GM19468 (cell line): Measurements from ENCODE around the gene GHITM.
A peak's percentile ranks its signal among the peaks of the same experiment; 100 is the strongest.
"Not testable (repeated sequence)": the region's sequence is repeated elsewhere in the genome, so short reads cannot be mapped to it uniquely, and the experiment has no call there.

Source experiments
- ATAC-seq: cut with Tn5 transposase; IDR thresholded peaks from one replicate; pipeline ENCODE4 v1.9.1; 2021; ENCODE audit warnings: mild to moderate bottlenecking, moderate library complexity, moderate number of reproducible peaks; ENCODE audit not compliant: unreplicated experiment; ENCODE audit errors: extremely low read depth

GHITM gene

DNA sequence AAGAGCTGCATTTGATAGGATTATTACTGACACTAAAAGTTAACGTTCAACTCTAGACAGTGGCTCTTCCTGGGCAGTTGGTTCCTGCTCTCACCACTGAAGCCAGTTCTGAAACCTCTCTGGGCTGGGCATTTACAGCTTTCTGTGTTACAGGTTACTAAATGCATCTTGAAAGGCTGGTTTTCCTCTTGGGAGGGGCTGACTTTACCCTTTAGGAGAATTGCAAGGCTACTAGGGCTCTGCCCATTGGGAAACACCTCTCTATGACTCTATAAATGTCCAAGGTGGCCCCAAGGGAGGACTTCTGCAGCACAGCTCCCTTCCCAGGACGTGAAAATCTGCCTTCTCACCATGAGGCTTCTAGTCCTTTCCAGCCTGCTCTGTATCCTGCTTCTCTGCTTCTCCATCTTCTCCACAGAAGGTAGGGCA, 34.2 kb downstream of the GHITM start, which contains the start of gene GPR15LG:
GPR15LG (plus strand) TSS at position 301 of the 429 bp plus-strand sequence; CDS start at position 352, 51 bp downstream.
- no peak for ATAC-seq

DNA sequence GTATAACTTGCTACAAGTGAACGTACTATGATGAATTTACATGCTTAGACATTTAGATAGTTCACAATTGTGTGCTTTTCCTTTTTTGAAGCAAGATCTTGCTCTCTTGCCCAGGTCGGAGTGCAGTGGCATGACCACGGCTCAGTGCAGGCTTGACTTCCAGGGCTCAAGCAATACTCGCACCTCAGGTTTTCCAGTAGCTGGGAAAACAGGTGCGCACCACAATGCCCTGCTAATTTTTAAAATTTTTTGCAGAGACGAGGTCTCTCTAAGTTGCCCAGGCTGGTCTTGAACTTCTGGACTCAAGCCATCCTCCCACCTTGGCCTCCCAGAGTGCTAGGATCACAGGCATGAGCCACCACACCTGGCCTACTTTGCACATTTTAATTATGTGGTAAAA, 36.1 kb downstream of the GHITM start:
- ATAC-seq: no peak

DNA sequence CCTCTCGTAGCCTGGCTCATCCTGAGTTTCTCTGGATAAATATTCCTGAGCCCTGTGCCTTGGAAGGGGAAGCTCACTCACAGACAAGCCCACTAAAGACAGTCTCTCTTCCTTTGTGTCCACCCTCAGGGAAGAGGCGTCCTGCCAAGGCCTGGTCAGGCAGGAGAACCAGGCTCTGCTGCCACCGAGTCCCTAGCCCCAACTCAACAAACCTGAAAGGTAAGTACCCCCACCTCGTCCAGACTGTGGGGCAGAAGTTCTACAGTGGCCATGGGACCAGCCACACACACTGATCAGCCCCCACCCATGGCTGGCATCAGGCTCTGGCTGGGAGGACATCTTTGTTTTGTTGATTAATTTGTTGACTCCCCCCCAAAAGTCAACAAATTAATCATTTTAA, 37.0 kb downstream of the GHITM start:
- no peak for ATAC-seq

DNA sequence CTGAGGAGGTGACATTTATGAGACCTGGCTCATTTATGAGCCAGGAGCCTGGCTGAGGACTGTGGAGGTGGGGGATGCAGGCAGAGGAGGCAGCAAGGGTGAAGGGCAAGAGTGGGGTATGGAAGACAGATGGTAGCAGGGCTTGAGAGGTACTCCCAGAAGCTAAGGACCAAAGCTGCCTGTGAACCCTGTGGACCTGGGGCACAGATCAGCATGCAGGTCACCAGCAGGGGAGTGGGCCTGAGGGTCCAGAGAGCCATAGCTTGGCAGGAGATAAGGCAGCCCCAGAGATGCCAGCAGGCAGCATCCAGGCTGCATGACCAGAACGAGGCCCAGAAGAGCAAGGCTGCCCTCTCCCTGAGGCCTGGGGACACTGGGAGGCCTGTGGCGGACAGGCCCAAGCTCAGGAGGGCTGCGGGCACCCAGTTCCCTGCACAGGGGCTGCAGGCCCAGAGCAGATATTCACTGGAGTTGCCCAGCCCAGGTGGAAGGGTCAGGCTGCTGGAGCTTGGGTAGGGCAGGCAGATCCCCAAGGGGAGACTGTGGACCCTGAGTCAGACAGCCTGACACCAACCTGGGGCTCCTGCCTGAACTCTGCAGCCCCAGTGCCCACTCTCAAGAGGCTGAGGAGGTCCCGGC, 37.6 kb downstream of the GHITM start:
- ATAC-seq: no peak

DNA sequence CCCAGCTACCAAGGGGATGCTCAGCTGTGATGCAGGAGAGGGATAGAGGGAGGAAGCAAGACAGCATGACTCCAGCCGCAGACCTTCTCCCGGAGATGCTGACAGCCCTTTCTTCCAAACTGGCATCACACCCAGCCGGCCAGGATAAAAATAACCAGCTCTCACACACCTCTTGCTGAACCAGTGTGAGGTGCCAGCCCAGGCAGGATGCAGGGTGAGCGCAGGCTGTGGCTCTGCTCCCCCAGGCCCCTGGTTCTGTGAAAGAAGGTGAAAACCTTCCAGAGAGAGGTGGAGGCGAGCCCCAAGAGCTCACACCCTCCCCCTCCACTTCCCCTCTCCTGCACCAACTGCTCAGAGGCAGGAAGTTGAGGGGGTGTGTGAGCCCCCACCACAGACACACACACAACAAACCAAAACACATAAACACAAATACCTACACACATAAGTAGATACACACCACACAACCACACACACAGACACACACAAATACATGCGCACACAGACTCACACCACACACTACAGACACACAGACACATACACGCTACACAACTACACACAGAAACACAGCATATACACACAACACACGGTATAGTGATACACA, 38.3 kb downstream of the GHITM start:
- ATAC-seq: peak; percentile 42

DNA sequence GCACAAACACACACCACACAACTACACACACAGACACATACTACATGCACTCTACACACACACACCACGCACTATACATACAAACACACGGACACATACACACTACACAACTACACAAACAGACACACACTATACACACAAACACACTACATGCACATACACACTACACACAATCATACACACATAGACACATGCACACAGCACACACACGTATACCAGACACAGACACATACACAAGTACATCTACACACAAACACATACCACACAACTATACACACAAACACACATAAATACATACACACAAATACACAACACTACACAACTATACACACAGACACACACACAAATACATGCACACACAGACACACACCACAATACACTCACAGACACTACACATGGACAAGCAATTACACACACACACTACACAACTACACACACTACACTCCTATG, 38.9 kb downstream of the GHITM start:
- ATAC-seq: no peak

DNA sequence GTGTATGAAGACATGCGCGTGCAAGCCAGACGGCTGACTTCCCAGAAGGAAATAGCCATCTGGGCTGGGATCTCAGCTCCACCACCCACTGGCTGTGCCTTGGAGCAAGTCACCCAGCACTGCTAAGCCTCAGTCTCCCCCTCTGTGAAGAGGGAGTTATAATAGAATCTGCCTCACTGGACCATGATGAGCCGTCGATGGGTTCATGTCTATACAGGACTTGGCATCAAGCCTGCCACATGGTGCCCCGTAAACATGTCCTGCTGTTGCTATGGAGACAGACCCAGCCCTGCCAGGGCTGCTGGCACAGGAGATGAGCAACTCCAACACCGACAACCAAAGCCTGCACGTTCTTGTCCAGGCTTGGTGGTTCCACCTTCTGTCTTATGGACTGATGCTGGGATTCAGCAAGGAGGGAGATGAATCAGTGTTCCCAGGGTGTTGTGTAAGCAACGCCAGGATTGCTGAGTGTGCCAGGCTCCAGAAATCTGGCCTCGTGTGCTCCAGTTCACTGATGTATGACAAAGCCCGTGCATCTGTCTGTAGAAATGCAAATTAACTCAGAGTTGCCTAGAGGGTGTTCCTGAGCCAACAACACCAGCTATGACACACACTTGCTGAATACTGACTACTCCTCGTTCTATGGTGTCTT, 39.9 kb downstream of the GHITM start:
- peak; percentile 92 for ATAC-seq

DNA sequence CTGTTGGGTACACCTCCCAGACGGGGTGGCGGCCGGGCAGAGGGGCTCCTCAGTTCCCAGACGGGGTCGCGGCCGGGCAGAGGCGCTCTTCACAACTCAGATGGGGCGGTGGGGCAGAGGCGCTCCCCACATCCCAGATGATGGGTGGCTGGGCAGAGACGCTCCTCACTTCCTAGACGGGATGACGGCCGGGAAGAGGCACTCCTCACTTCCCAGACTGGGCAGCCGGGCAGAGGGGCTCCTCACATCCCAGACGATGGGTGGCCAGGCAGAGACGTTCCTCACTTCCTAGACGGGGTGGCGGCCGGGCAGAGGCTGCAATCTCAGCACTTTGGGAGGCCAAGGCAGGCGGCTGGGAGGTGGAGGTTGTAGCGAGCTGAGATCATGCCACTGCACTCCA, 41.1 kb downstream of the GHITM start:
- not testable (repeated sequence) for ATAC-seq

DNA sequence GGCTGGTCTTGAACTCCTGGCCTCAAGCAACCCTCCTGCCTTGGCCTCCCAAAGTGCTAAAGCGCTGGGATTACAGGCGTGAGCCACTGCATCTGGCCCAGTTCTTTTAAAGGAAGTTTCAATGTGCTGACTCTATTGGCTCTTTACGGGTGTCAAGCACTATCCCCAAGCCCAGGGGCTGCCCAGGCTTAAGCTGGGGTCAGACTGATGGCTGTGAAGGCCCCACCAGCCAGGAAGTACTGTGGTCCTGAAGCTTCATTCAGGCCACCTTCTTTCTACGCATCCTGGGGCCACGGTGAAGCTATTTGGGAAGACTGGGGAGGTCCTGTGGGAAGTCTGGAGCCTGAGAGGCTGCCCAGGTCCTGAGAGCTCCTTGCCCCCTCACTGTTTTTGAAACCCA, 42.3 kb downstream of the GHITM start:
- no peak for ATAC-seq

DNA sequence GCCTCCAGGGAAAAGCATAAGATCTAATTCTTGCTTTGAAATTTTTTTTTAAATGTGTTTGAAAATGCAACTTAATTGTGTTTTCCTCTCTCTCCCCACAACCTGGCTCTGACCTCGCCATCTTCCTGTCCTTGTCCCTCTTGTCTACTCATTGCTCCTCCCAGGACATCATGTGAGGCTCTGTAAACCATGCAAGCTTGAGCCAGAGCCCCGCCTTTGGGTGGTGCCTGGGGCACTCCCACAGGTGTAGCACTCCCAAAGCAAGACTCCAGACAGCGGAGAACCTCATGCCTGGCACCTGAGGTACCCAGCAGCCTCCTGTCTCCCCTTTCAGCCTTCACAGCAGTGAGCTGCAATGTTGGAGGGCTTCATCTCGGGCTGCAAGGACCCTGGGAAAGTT, 45.2 kb downstream of the GHITM start:
- no peak for ATAC-seq

DNA sequence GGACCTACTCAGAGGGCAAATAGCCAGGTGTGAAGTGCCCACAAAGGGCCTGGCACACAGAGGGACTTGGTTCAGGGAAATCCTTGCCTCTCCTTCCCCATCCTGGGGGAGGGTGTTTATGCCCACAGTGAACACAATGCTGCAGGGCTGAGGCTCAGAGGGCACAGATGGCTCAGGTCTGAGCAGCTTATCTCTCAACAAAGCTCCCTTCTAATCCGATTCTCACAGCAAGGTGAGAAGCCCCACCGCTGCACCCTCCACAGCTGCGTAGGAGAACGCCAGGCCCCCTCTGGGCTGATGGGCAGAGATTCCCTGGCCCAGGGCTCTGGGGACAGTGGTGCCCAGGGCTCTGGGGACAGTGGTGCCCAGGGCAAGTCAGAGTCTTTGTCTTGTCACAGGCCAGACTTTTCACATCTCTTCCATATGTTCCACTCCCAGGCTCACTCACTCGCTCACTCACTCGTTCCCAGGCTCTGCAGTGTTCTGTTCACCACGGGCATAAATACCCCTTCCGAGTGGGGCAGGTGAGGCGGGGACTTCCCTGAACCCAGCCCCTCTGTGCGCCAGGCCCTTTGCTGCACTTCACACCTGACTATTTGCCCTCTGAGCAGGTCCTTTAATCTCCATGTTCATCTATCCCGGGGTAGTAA, 46.3 kb downstream of the GHITM start:
- ATAC-seq: no peak

DNA sequence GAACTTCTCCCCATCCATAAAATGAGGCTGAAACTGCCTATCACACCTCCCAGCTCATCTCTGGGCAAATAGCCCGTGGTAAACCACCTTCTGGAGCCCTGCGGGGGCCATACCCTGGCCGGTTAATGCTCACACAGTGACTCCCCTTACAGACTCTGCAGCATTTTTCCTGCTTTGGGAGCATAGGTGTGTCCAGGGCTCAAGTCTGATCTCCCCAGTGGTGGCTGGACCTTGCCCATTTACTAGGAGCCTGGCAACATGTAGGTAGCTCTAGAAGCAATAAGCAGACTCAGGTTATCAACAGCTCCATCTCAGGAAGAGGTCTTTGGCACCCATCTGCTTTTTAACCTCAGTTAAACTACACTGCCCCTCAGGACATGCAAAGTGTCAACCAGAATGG, 49.5 kb downstream of the GHITM start:
- ATAC-seq: no peak

DNA sequence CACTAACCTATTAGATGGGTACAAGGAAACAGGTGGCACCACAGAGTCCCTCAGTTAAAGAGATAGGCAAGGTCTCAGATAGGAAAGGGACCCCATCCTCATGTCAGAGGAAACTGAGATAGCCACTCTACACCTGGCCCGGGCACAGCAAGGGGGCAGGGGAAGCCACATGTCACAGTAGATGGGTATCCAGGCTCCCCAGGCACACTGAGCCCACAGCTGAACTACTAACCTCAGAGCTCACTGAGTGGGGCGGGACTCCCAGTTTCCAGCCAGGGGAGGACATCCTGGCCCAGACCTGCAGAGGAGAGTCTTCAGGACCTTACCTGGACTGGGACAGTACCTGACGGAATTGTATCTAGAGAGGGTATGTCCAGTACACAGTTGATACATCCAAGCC, 51.3 kb downstream of the GHITM start:
- no peak for ATAC-seq

DNA sequence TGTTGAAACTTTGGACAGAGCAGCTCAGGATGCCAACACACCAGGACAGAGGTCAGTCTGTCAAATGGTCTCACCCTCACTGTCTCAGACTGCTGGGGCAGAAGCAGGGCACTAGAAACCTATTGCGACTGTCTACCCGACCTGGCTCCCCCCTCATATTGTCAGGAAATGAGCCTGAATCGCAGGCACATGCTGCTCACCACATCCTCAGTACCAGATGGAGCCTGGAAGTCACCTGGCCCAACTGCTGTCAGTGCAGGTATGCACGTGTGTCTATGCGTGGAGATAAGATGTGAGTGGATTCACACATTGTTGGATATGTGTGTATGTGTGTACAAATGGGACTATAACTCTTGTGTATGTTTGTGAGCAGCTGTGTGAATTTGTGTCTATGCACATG, 51.8 kb downstream of the GHITM start:
- no peak for ATAC-seq

DNA sequence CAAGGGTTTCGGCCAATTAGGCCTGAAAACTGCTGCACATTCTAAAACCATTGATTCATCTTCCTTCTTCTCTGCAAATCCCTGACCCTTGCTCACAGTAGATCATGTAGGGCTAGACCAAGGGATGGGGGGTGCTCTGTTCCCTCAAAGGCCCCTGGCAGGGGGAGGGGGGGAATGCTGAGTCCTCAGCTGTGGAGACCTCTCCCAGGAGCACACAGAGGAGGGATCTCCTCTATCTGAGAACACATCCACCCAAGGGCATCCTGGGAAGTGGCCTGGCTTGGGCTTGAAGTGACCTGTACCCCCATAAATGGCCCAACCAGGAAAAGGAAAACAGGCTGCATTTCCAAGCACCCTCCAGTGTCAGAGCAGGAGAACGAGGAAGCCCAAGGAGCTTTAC, 54.0 kb downstream of the GHITM start:
- no peak for ATAC-seq

DNA sequence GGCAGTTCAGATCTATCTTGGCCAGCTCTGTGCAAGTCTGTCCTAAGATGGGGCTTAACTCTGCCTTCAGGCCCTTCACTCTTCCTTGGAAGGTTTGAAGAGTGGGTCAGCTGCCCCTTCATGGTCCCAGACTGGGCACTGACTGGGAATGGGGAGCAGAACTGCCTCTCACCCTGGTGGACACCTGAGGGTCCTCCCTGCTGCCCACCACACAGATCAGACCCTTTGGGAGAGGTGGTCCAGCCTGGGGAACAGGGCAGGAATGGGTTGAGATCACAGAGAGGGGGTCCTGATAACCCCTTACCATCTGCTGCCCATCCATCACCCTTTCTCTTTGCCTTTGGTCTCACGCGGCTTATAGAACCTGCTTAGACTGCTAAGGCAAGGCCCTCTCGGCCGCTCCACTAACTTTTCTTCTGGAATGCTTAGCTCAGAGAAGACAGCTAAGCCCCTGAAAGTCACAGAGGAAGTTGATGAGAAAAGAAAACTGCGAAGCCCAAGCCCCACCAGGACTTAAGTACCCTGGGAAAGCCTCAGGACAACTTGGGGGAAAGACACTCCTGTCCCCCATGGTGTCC, 54.6 kb downstream of the GHITM start:
- no peak for ATAC-seq

DNA sequence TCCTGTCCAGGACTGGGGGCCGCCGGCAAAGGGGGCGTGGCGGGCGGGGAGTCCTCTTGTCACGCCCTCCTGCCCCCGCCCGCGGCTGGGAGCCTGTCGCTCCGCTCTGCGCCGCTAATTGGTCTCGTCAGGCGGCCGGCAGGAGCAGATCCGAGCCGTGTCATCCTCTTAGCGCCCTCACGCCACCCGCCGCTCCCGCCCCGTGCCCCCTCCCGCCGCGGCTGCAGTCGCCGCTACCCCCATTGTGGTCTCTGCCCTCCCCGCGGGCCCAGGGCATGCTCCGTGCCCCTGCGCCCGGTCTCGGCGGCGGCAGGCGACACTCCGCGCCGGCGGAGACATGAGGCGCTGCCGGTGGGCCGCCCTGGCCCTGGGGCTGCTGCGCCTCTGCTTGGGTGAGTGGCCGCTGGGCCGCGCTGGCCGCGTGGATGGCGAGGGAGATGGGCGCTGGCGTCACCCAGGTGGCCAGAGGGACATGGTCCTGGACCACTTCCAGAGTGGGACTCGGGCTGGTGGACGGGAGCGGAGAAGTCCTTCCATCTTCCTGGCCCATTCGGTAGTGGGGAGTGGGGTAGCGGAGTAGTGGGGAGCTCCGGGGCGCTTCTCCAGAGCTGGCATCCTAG, 55.2 kb downstream of the GHITM start, which contains the start of gene CDHR1:
CDHR1 (plus strand) TSS at position 114 of the 620 bp plus-strand sequence; CDS start at position 338, 224 bp downstream.
- peak; percentile 44 for ATAC-seq

DNA sequence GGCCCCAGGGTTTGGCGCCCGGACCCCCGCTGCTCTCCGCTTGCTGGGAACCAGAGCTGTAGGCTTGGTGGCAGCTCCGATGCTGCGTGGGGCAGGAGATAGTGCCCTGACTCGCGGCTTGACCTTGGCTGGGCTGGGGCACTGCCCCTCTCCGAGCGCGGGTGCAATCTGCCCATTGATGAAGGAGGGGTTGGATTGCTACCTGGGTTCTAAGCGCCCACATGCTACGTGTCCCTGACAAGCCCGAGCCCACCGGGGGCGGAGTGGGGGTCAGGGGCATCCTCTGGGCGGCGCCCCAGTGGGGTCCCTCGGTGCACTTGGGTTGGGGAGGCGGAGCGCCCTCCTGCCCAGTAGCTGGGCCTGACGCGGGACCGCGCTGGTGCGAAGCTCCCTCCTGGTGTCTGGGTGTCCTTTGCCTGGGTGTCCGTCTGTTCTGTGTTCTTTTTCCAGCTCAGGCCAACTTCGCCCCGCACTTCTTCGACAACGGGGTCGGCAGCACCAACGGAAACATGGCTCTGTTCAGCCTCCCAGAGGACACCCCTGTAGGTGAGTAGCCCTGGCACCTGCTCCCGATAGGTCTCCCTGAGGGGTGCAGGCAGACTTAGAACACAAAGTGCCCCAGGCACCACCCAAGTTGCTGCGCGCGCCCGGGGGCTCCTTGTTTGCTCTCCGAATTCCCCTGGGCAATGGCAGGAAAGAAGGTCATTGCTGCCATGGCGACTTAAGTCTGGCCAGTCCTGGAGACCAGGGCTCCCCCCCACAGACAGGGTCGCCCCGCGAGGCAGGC, 55.9 kb downstream of the GHITM start:
- ATAC-seq: no peak

DNA sequence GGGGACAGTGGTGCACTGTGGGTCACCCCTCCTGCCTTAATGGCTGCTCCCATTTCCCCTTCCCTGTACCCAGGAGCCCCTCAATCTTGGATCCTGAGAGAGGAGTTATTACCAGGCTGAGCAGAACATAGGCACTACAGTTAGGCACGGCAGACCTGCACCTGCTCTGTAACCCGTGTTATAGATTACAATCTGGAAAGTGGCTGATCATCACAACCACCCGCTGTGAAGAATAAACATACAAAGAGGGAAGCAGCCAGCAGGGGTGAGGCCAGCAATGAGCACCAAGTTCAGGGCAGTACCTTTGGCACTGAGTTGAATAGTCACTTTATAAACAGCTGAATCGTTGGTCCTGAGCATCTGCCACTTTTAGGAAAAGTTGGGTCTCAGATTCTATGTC, 56.8 kb downstream of the GHITM start:
- ATAC-seq: no peak
